ENCODE data around the gene CFHR2.
"Not testable (repeated sequence)": the region's sequence is repeated elsewhere in the genome, so short reads cannot be mapped to it uniquely, and the experiment has no call there.

CFHR2 gene

GRCh38 chr1:196943568-196943967, at the start of gene CFHR2:
TSS of gene CFHR2 (plus strand) at chr1:196943738. CDS start at chr1:196943881, 143 bp downstream.
- DNase-seq: not testable (repeated sequence)

GRCh38 chr1:196896355-196896754, 47.2 kb upstream of the CFHR2 start:
- DNase-seq: no peak

GRCh38 chr1:196897158-196897828, 46.2 kb upstream of the CFHR2 start:
- no peak for DNase-seq

- no peak for DNase-seq
These were observed 41.2 kb upstream of the CFHR2 start for GRCh38 chr1:196902344-196902743.

GRCh38 chr1:196910215-196910614, 33.3 kb upstream of the CFHR2 start:
- DNase-seq: peak; percentile 3

GRCh38 chr1:196912283-196912682, 31.3 kb upstream of the CFHR2 start:
- not testable (repeated sequence) for DNase-seq

- DNase-seq: not testable (repeated sequence)
These were observed 16.7 kb upstream of the CFHR2 start for GRCh38 chr1:196926839-196927238.

- not testable (repeated sequence) for DNase-seq
These were observed 10.7 kb upstream of the CFHR2 start for GRCh38 chr1:196932853-196933252.

GRCh38 chr1:196933531-196934189, 9.9 kb upstream of the CFHR2 start:
- peak; percentile 7 for DNase-seq

GRCh38 chr1:196941474-196941873, 2.1 kb upstream of the CFHR2 start:
- not testable (repeated sequence) for DNase-seq

GRCh38 chr1:196951711-196952394, 8.3 kb downstream of the CFHR2 start:
- DNase-seq: no peak

- DNase-seq: no peak
These were observed 11.2 kb downstream of the CFHR2 start for GRCh38 chr1:196954778-196955177.

GRCh38 chr1:196955926-196956325, 12.4 kb downstream of the CFHR2 start:
- no peak for DNase-seq

- no peak for DNase-seq
These were observed 17.3 kb downstream of the CFHR2 start for GRCh38 chr1:196960854-196961253.

GRCh38 chr1:196970182-196970581, 26.6 kb downstream of the CFHR2 start:
- no peak for DNase-seq

GRCh38 chr1:196976278-196976677, 32.7 kb downstream of the CFHR2 start:
- no peak for DNase-seq

GRCh38 chr1:196977278-196977677, 33.7 kb downstream of the CFHR2 start, which contains the start of gene CFHR5:
TSS of gene CFHR5 (plus strand) at chr1:196977556. CDS start at chr1:196977665, 109 bp downstream.
- DNase-seq: no peak

- DNase-seq: no peak
These were observed 37.3 kb downstream of the CFHR2 start for GRCh38 chr1:196980859-196981258.

- DNase-seq: not testable (repeated sequence)
These were observed 38.7 kb downstream of the CFHR2 start for GRCh38 chr1:196982247-196982646.

- DNase-seq: not testable (repeated sequence)
These were observed 48.5 kb downstream of the CFHR2 start for GRCh38 chr1:196991919-196992651.

GRCh38 chr1:196993916-196994315, 50.4 kb downstream of the CFHR2 start:
- no peak for DNase-seq

GRCh38 chr1:196997423-196997822, 53.9 kb downstream of the CFHR2 start:
- DNase-seq: no peak

- DNase-seq: no peak
These were observed 58.3 kb downstream of the CFHR2 start for GRCh38 chr1:197001828-197002227.

All from NCI-H446 treated with DMSO at 0.1 percent for 48 hours (cell line).